Activated naive CD8-positive, alpha-beta T cell (primary cell): Measurements from ENCODE around the gene PTPRT.

Source experiments
- H3K27ac Mint-ChIP-seq: one replicate; pipeline ENCODE4 v1.8.0; 2021; ENCODE audit warnings: mixed read lengths
- H3K27me3 Mint-ChIP-seq: one replicate; pipeline ENCODE4 v1.8.0; 2021; ENCODE audit warnings: mixed read lengths
- H3K36me3 Mint-ChIP-seq: one replicate; pipeline ENCODE4 v1.8.0; 2021; ENCODE audit warnings: mixed read lengths
- H3K4me1 Mint-ChIP-seq: one replicate; pipeline ENCODE4 v1.8.0; 2021; ENCODE audit warnings: low read depth, mixed read lengths
- H3K4me3 Mint-ChIP-seq: one replicate; pipeline ENCODE4 v1.8.0; 2021; ENCODE audit warnings: mild to moderate bottlenecking, mixed read lengths
- H3K9me3 Mint-ChIP-seq: one replicate; pipeline ENCODE4 v1.8.0; 2021; ENCODE audit warnings: low read depth, mixed read lengths

PTPRT gene

DNA sequence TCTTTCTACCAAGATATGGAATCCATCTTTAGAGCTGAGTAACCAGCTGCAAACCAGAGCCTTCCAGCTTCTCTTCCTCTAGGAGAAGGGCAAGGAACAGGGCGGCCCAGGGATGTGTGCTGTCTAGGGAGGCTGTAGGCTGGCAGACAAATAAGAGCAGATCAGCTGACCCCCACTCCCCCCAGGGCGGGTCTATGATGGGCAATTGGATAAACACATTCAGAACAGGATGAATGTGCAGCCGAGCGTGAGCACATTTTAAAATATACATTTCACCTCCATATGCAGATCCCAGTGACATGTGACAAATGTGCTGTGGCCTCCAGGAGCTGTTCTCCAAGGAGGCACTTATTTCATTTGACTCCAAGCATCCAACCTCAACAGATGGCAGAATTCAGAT is 580.1 kb downstream of the PTPRT start:
- Mint-ChIP-seq H3K27me3 (no peaks in the 10 kb centered on the region), H3K36me3 (no peaks in the 10 kb centered on the region), H3K27ac (no peak overlapping the region)

GRCh38 chr20:42604998-42605956 is 584.4 kb downstream of the PTPRT start:
- Mint-ChIP-seq H3K9me3 (peaks cover 3% of the 10 kb centered on the region), H3K27me3 (no peaks in the 10 kb centered on the region), H3K36me3 (no peaks in the 10 kb centered on the region), H3K4me1 (no peaks in the 10 kb centered on the region), H3K4me3 (no peak overlapping the region), H3K27ac (no peak overlapping the region)

More for the DNA sequence above, 580.1 kb downstream of the PTPRT start:
- H3K9me3 Mint-ChIP-seq: peaks cover 3% of the 10 kb centered on the region
- no peak overlapping the region for H3K4me3 Mint-ChIP-seq
- H3K4me1 Mint-ChIP-seq: no peaks in the 10 kb centered on the region

GRCh38 chr20:42603655-42604054 is 586.1 kb downstream of the PTPRT start:
- H3K4me1 Mint-ChIP-seq: no peaks in the 10 kb centered on the region
- no peak overlapping the region for H3K4me3 Mint-ChIP-seq
- H3K36me3 Mint-ChIP-seq: no peaks in the 10 kb centered on the region
- H3K9me3 Mint-ChIP-seq: no peaks in the 10 kb centered on the region
- no peaks in the 10 kb centered on the region for H3K27me3 Mint-ChIP-seq
- H3K27ac Mint-ChIP-seq: no peak overlapping the region

DNA sequence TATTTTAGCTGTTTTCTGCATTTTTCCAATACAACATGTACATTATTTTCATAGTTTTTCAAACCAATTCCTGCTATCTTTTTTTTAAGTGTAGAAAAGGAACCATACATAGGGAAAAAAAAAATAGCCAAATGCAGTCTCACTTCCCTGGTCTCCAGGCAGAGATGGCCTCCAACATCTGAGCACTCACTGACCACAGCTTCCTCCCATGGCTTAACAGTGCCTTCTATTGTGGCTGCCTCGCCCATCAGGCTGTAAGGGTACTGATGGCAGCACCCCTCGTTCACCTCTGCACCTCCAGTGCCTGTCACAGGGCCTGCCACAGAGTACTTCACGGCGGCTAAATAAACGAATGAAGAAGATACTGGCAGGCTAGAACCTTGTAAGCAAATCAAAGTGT is 591.1 kb downstream of the PTPRT start:
- Mint-ChIP-seq H3K9me3 (no peaks in the 10 kb centered on the region), H3K4me1 (no peaks in the 10 kb centered on the region), H3K27ac (no peak overlapping the region), H3K36me3 (no peaks in the 10 kb centered on the region), H3K4me3 (no peak overlapping the region), H3K27me3 (peaks cover 4% of the 10 kb centered on the region)

- Mint-ChIP-seq H3K4me3 (no peak overlapping the region), H3K4me1 (no peaks in the 10 kb centered on the region), H3K9me3 (no peaks in the 10 kb centered on the region), H3K27ac (no peak overlapping the region), H3K27me3 (peaks cover 4% of the 10 kb centered on the region), H3K36me3 (no peaks in the 10 kb centered on the region)
Measured at GRCh38 chr20:42595625-42596024, 594.1 kb downstream of the PTPRT start.

GRCh38 chr20:42594659-42595058 is 595.0 kb downstream of the PTPRT start:
- H3K4me3 Mint-ChIP-seq: no peak overlapping the region
- H3K4me1 Mint-ChIP-seq: no peaks in the 10 kb centered on the region
- H3K27me3 Mint-ChIP-seq: peaks cover 4% of the 10 kb centered on the region
- H3K9me3 Mint-ChIP-seq: no peaks in the 10 kb centered on the region
- no peak overlapping the region for H3K27ac Mint-ChIP-seq
- H3K36me3 Mint-ChIP-seq: no peaks in the 10 kb centered on the region

DNA sequence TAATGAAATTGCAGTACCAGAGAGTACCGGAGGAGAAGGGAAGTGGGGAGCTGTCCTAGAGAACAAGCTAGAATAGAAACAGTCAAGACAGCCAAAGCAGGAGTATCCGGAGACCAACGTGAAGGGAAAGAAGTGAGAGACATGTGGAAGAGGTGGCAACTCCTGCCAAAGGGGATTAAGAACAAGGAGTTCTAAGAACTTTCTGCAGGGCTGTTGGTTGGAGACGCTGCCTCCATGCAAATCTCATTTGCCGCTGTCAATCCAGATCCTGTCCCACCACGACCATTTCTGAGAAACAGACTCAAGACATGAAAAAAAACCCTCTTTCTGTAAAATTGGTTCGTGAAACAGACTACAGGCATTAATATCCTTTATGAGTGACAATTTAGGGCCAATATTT is 595.7 kb downstream of the PTPRT start:
- H3K4me3 Mint-ChIP-seq: no peak overlapping the region
- H3K27me3 Mint-ChIP-seq: peaks cover 4% of the 10 kb centered on the region
- H3K36me3 Mint-ChIP-seq: no peaks in the 10 kb centered on the region
- no peak overlapping the region for H3K27ac Mint-ChIP-seq
- H3K9me3 Mint-ChIP-seq: no peaks in the 10 kb centered on the region
- no peaks in the 10 kb centered on the region for H3K4me1 Mint-ChIP-seq

- H3K27ac Mint-ChIP-seq: no peak overlapping the region
- no peaks in the 10 kb centered on the region for H3K9me3 Mint-ChIP-seq
- no peak overlapping the region for H3K4me3 Mint-ChIP-seq
- no peaks in the 10 kb centered on the region for H3K36me3 Mint-ChIP-seq
- H3K27me3 Mint-ChIP-seq: peaks cover 2% of the 10 kb centered on the region
- H3K4me1 Mint-ChIP-seq: no peaks in the 10 kb centered on the region
Measured at GRCh38 chr20:42589976-42590639, 599.6 kb downstream of the PTPRT start.

DNA sequence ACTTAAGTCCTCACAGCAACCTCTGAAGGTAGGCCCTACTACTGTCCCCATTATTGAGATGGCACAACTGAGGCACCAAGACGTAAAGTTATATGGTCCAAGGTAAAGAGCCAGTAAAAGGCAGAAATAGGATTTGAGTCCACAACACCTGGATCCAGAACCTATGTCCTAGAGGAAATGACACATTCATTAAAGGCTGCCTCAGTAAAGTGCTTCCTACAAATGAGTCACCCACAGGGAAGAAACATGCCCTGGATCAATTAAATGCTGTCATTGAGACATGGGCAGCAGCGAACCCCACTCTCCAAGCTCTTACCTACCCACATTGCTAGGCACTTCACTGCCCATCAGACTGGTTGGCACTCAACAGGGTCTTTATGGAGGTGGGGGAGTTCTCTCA is 600.9 kb downstream of the PTPRT start:
- Mint-ChIP-seq H3K9me3 (no peaks in the 10 kb centered on the region), H3K27ac (no peak overlapping the region), H3K4me3 (no peak overlapping the region), H3K36me3 (no peaks in the 10 kb centered on the region), H3K27me3 (peaks cover 2% of the 10 kb centered on the region), H3K4me1 (no peaks in the 10 kb centered on the region)

DNA sequence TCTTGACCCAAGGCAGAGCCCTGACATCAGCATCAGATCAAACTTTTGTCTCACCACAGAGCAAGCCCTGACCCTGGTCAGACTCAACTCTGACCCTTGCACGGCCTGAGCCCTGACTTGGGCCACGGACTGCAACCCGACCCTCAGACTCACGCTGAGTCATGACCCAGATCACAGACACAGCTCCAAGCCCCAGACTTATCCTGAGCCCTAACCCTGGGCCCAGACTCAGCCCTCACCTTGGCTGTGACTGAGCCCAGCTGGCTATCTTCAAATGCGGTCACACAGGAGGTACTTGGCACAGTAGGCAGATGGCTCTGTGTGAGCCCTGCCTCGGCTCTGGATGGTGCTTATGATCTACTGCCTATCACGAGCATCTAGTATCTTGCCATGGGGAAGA is 602.3 kb downstream of the PTPRT start:
- Mint-ChIP-seq H3K9me3 (no peaks in the 10 kb centered on the region), H3K36me3 (no peaks in the 10 kb centered on the region), H3K4me3 (no peak overlapping the region), H3K4me1 (no peaks in the 10 kb centered on the region), H3K27ac (no peak overlapping the region), H3K27me3 (peaks cover 2% of the 10 kb centered on the region)

GRCh38 chr20:42581311-42581710 is 608.4 kb downstream of the PTPRT start:
- Mint-ChIP-seq H3K4me3 (no peak overlapping the region), H3K9me3 (no peaks in the 10 kb centered on the region), H3K36me3 (no peaks in the 10 kb centered on the region), H3K27ac (no peak overlapping the region), H3K4me1 (no peaks in the 10 kb centered on the region), H3K27me3 (peaks cover 2% of the 10 kb centered on the region)

DNA sequence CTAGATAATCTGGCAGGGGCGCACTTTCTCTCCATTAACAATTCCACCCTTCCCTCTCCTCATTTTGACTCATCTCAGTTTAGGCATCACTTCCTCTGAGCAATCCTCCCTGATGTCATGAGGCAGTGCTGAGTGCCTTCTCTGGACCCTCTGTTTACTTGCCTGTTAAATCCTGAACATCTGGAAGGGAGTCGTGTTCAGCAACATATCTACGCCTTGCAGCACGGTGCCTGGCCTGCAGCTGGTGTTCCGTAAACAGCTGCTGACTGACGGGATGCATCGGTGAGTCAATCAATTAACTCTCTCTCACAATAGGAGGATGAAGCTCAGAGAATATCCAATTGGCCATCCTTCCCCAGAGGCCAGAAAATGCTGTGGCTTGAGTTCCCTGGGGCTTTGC is 613.5 kb downstream of the PTPRT start:
- Mint-ChIP-seq H3K9me3 (peaks cover 3% of the 10 kb centered on the region), H3K4me3 (no peak overlapping the region), H3K4me1 (no peaks in the 10 kb centered on the region), H3K36me3 (no peaks in the 10 kb centered on the region), H3K27ac (no peak overlapping the region), H3K27me3 (no peaks in the 10 kb centered on the region)

- Mint-ChIP-seq H3K4me1 (no peaks in the 10 kb centered on the region), H3K4me3 (no peak overlapping the region), H3K27ac (no peak overlapping the region), H3K36me3 (no peaks in the 10 kb centered on the region), H3K9me3 (peaks cover 3% of the 10 kb centered on the region), H3K27me3 (no peaks in the 10 kb centered on the region)
Measured at GRCh38 chr20:42572320-42573016, 617.2 kb downstream of the PTPRT start.

GRCh38 chr20:42567409-42567808 is 622.3 kb downstream of the PTPRT start:
- Mint-ChIP-seq H3K4me1 (no peaks in the 10 kb centered on the region), H3K36me3 (no peaks in the 10 kb centered on the region), H3K4me3 (no peak overlapping the region), H3K27ac (no peak overlapping the region), H3K27me3 (no peaks in the 10 kb centered on the region), H3K9me3 (peaks cover 2% of the 10 kb centered on the region)
